Ishikawa (cell line): ENCODE results near the gene STK38L.

Experiments used
- CEBPB ChIP-seq: IDR thresholded peaks from 2 replicates; pipeline ENCODE4 v1.6.1; 2012
- CREB1 ChIP-seq: IDR thresholded peaks from 2 replicates; pipeline ENCODE4 v1.6.1; 2012; ENCODE audit warnings: low read depth
- EGR1 ChIP-seq: IDR thresholded peaks from 2 replicates; pipeline ENCODE4 v1.6.1; 2012
- EP300 ChIP-seq: IDR thresholded peaks from 2 replicates; pipeline ENCODE4 v1.6.1; 2012; ENCODE audit warnings: borderline replicate concordance
- FOXM1 ChIP-seq: IDR thresholded peaks from 2 replicates; pipeline ENCODE4 v1.6.1; 2012; ENCODE audit warnings: low read depth, borderline replicate concordance
- NFIC ChIP-seq: IDR thresholded peaks from 2 replicates; pipeline ENCODE4 v1.6.1; 2012
- RAD21 ChIP-seq: IDR thresholded peaks from 2 replicates; pipeline ENCODE4 v1.6.1; 2012; ENCODE audit warnings: low read depth
- REST ChIP-seq: IDR thresholded peaks from 2 replicates; pipeline ENCODE4 v1.6.1; 2012; ENCODE audit warnings: low read depth, mild to moderate bottlenecking
- TAF1 ChIP-seq: IDR thresholded peaks from 2 replicates; pipeline ENCODE4 v1.6.1; 2012; ENCODE audit warnings: low read depth, mild to moderate bottlenecking
- TCF12 ChIP-seq: IDR thresholded peaks from 2 replicates; pipeline ENCODE4 v1.6.1; 2012; ENCODE audit warnings: low read depth
- TEAD4 ChIP-seq: IDR thresholded peaks from 2 replicates; pipeline ENCODE4 v1.6.1; 2012
- YY1 ChIP-seq: IDR thresholded peaks from 2 replicates; pipeline ENCODE4 v1.6.1; 2012; ENCODE audit warnings: low read depth
- ZBTB7A ChIP-seq: IDR thresholded peaks from 2 replicates; pipeline ENCODE4 v1.6.1; 2012; ENCODE audit warnings: low read depth
- TF ChIP-seq, protein P1 (sequence below): IDR thresholded peaks from 2 replicates; pipeline ENCODE4 v1.6.1; 2012
- TF ChIP-seq, protein P2 (sequence below): IDR thresholded peaks from 2 replicates; pipeline ENCODE4 v1.6.1; 2012

The STK38L gene

GRCh38 chr12:27229367-27229766, 14.7 kb upstream of the STK38L start:
- no peak for TF ChIP-seq REST
- no peak for TF ChIP-seq ZBTB7A
- TF ChIP-seq EP300: no peak
- TF ChIP-seq NFIC: no peak

GRCh38 chr12:27233814-27234213, 10.3 kb upstream of the STK38L start:
- TF ChIP-seq YY1 (no peak), CEBPB (no peak), ZBTB7A (no peak), NFIC (no peak), REST (no peak)

DNA sequence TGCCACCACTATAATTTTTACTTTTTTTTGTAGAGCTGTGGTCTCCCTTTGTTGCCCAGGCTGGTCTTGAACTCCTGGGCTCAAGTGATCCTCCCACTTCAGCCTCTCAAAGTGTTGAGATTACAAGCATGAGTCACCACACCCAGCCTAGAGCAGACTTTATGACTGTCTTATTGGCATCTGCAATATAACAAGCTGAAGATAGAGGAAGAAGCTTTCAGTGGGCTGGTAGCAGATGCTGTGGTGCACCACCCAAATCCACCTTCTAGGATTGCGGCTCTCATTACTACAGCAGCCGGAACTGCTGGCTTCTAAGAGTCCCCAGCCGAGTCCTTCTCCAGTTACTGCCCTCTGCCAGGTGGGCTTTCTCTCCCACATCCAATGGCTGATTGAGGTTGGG, 7.6 kb upstream of the STK38L start:
- TF ChIP-seq TEAD4 (no peak), EP300 (no peak), TAF1 (no peak), CREB1 (no peak), TCF12 (no peak), NFIC (no peak), CEBPB (no peak), RAD21 (no peak), FOXM1 (no peak), ZBTB7A (no peak), EGR1 (no peak), YY1 (no peak)
- TF ChIP-seq, protein P1, sequence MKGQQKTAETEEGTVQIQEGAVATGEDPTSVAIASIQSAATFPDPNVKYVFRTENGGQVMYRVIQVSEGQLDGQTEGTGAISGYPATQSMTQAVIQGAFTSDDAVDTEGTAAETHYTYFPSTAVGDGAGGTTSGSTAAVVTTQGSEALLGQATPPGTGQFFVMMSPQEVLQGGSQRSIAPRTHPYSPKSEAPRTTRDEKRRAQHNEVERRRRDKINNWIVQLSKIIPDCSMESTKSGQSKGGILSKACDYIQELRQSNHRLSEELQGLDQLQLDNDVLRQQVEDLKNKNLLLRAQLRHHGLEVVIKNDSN: no peak
- TF ChIP-seq, protein P2, sequence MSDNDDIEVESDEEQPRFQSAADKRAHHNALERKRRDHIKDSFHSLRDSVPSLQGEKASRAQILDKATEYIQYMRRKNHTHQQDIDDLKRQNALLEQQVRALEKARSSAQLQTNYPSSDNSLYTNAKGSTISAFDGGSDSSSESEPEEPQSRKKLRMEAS: no peak

DNA sequence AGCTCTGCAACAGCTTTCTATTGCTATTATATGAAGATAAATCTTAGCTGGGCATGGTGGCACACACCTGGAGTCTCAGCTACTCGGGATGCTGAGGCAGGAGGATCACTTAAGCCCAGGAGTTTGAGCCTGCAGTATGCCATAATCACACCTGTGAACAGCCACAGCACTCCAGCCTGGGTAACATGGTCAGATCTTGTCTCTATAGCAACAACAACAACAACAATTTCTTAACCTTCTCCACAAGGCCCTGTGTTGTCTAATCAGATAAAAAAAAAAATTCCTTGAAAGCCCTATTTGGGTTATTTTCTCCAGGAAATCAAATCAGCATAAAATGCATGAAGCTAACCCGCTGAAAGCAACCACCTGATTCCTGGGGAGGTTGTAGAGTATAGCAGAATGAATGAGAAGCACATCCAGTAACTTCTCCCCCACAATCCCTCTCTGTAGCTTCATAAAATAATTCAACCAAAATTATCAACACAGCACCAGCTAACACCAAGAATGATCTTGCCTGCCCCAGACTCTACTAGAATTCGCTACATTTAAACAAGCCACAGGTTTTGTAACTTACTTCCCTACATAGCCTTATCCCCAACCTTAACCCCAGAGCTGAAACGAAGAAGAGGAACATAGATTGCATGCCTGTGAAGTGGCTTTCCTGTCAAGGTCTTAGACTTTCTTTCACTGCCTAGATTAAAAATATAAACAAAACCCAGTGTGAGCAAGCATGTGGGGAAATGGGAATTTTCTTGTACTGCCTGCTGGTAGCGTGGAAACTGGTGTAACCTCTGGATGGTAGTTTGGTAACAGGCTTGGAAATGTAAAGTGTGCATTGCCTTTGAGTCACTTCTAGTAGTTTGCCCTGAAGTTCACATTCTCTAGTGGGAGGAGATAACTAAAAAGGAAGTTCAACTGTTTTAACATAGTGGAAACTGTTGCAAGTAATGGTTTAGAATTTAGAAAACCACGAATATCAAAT, 6.0 kb upstream of the STK38L start:
- TF ChIP-seq CEBPB (no peak), NFIC (no peak), YY1 (no peak), EP300 (no peak), EGR1 (no peak), REST (no peak), TAF1 (no peak), FOXM1 (no peak), CREB1 (no peak), TCF12 (no peak), RAD21 (no peak), TEAD4 (no peak)
- TF ChIP-seq, protein P1: no peak
- TF ChIP-seq, protein P2: no peak
